SKM-1 (cell line): ENCODE data around the gene GPR89A.
"Not testable (repeated sequence)": the region's sequence is repeated elsewhere in the genome, so short reads cannot be mapped to it uniquely, and the experiment has no call there.

Source experiments
- DNase-seq: peaks from one replicate; lab custom pipeline; 2025; ENCODE audit not compliant: unreplicated experiment; lab: John Stamatoyannopoulos, UW

Gene GPR89A

DNA sequence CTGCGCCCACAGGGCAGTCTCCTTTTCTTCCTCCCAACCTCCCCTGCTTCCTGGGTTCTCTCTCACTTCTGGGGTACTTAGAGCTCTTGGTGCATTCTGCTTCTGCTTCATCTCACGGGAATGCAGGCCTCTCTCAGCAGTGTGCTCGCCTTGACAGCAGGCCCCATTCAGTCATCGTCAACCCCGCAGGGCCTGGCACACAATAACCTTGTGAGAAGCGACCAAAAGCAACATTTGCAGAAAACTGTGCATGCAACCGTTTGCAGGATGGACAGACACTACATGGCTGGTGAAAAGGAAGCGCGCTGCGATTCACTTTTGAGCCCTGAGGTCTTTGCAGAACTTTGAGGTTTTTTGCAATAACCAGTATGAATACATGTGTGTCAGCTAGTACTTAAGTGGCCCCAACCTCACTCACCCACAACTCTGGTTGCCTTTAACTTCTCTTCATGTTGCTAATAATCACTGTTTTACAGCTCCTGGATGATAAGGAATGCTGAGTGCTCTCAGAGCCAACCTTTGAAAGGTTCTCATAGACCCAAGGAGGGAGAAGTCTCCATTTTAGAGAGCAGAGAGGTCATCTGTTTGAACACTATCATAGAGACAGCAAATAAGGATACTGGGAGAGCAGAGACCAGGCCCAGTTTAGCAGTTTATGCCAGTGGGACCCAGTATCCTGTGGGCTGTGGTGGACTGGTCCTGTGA lies 109.0 kb downstream of the GPR89A start:
- no peak for DNase-seq

DNA sequence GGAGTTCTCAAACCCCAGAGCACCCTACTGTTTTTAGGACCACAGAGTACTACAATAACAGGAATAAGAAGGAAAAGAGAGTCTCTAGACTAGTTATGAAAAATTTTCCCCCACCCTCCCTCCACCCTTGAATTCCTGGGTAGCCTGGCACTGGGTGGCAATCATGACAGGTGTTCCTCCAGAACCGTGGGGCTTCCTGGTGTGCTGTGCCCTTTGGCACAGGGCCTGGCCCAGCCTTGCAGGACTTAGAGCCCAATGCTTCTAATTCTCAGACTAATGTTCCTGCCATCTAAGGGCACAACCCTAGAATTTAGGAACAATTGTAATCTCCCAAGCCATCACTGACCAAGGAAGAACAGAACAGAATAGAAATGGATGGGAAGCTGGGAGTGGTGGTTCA lies 110.0 kb downstream of the GPR89A start:
- DNase-seq = no peak

DNA sequence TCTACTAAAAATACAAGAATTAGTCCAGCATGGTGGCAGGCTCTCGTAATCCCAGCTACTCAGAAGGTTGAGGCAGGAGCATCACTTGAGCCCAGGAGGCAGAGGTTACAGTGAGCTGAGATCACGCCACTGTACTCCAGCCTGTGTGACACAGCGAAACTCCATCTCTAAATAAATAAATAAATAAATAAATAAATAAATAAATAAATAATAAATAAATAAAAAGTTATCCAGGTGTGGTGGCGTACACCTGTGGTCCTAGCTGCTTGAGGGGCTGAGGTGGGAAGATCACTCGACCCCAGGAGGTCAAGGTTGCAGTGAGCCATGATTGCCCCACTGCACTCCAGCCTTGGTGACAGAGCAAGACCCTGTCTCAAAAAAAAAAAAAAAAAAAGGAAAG lies 110.7 kb downstream of the GPR89A start:
- not testable (repeated sequence) for DNase-seq

DNA sequence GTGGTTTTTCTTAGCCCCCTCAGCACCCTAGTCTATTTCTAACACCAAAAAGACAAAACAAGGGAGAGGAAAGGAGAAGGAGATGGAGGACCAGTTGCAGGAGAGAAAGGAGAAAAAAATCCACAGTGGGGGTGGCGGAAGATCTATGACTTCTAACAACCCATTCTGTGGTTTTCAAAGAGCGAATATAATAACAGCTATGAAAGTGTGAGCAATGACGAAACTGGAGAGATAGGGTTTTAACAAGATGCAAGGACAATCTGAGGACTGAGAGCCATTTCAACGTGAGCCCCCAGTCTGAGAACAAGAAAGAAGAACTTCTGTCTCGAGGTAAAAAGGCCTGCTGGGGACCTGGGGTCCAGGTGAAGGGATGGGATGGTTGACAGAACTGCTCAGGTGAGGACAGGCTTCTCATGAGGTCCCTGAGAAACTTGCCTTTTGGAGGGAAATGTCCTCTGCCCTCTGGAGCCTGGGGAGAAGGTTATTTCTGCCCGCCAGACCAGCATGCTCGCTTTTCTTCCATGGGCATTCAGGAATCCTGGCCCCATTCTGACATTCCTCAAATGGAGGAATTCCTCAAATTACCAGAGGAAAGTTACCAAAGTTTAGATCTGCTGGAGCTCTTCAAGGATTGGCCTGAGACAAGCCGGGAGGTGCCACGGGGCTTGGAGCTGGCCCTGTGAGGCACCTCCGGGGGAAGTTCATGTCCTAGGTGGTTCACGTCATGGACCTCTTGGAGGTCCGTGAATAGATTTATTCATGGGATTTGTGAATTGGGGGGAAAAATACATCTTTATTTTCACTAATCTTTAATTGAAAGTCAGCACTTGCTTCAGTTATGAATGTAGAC lies 111.7 kb downstream of the GPR89A start, which contains the start of gene CD160:
Gene CD160, plus strand, starts transcription at position 270 of the 850 bp plus-strand sequence. CDS start 8,829 bp downstream, outside the sequence.
- DNase-seq = no peak
